Erythroblast (primary cell): ENCODE results near the gene ZNF880.
A peak's percentile ranks its signal among the peaks of the same experiment; 100 is the strongest.
"Not testable (repeated sequence)": the region's sequence is repeated elsewhere in the genome, so short reads cannot be mapped to it uniquely, and the experiment has no call there.

Experiments used
- DNase-seq, 2 experiments: peaks; one replicate each; lab custom pipeline; 2025; lab: John Stamatoyannopoulos, UW
- GATA1 ChIP-seq: IDR thresholded peaks from 2 replicates; pipeline ENCODE4 v1.6.1; 2011; ENCODE audit warnings: low read depth, mild to moderate bottlenecking, control low read depth, low read length, moderate library complexity
- POLR2A ChIP-seq: IDR thresholded peaks from 2 replicates; pipeline ENCODE4 v1.6.1; 2011; ENCODE audit warnings: mild to moderate bottlenecking, low read length

Gene ZNF880

GRCh38 chr19:52369559-52370340, at the start of gene ZNF880:
Gene ZNF880 (plus strand): TSS chr19:52369923. CDS start chr19:52369966, 43 bp downstream.
- DNase-seq: peak; percentile 69 to 73
- no peak for TF ChIP-seq GATA1

GRCh38 chr19:52322429-52322828, 47.3 kb upstream of the ZNF880 start:
- DNase-seq: no peak
- TF ChIP-seq GATA1 (no peak), POLR2A (no peak)

GRCh38 chr19:52331757-52332156, 38.0 kb upstream of the ZNF880 start:
- TF ChIP-seq POLR2A (no peak), GATA1 (no peak)
- peak; percentile 28 to 35 for DNase-seq

- DNase-seq: no peak
- no peak for TF ChIP-seq GATA1
- TF ChIP-seq POLR2A: no peak
These were observed 34.0 kb upstream of the ZNF880 start for GRCh38 chr19:52335768-52336116.

GRCh38 chr19:52336117-52336790, 33.5 kb upstream of the ZNF880 start, which contains the start of gene ZNF610:
Gene ZNF610 (plus strand): TSS chr19:52336243. CDS start chr19:52349173, 12,930 bp downstream.
- TF ChIP-seq POLR2A (peak; percentile 46), GATA1 (no peak)
- peak; percentile 69 to 70 for DNase-seq

GRCh38 chr19:52336791-52337381, 32.8 kb upstream of the ZNF880 start:
- TF ChIP-seq GATA1: no peak
- no peak for TF ChIP-seq POLR2A
- no peak for DNase-seq

- not testable (repeated sequence) for DNase-seq
These were observed 30.7 kb upstream of the ZNF880 start for GRCh38 chr19:52339022-52339421.

- peak; percentile 64 to 69 for DNase-seq
- TF ChIP-seq GATA1 (no peak), POLR2A (no peak)
These were observed 26.2 kb upstream of the ZNF880 start for GRCh38 chr19:52343548-52343947.

- TF ChIP-seq POLR2A (no peak), GATA1 (no peak)
- no peak for DNase-seq
These were observed 24.6 kb upstream of the ZNF880 start for GRCh38 chr19:52345162-52345561.

- TF ChIP-seq POLR2A (no peak), GATA1 (no peak)
These were observed 18.2 kb upstream of the ZNF880 start for GRCh38 chr19:52351512-52351911.

GRCh38 chr19:52366414-52366824, 3.3 kb upstream of the ZNF880 start:
- TF ChIP-seq POLR2A: no peak
- no peak for TF ChIP-seq GATA1
- DNase-seq: no peak

More at GRCh38 chr19:52351512-52351911, 18.2 kb upstream of the ZNF880 start:
- no peak for DNase-seq

- DNase-seq: no peak
- no peak for TF ChIP-seq POLR2A
- no peak for TF ChIP-seq GATA1
These were observed 603 bp downstream of the ZNF880 start for GRCh38 chr19:52370341-52370710.

- DNase-seq: no peak
- TF ChIP-seq GATA1: no peak
- TF ChIP-seq POLR2A: no peak
These were observed 21.4 kb downstream of the ZNF880 start for GRCh38 chr19:52391135-52391534.
